Skeletal muscle satellite cell (primary cell): ENCODE measurements around the gene WNT7B. TPM values are rescaled to one million over a fixed set of nuclear protein-coding genes. Genes with fewer than 3 reads are reported as not detected.

ENCODE experiments used
- H3K27me3 ChIP-seq: 2 replicates; pipeline ENCODE4 v1.7.0; 2013; ENCODE audit warnings: low read length; ENCODE audit not compliant: control insufficient read depth, insufficient read depth
- H3K36me3 ChIP-seq: 2 replicates; pipeline ENCODE4 v1.7.0; 2013; ENCODE audit warnings: mild to moderate bottlenecking, control low read depth, low read length; ENCODE audit not compliant: insufficient read depth
- H3K4me1 ChIP-seq: 2 replicates; pipeline ENCODE4 v1.7.0; 2013; ENCODE audit warnings: low read length; ENCODE audit not compliant: control insufficient read depth, insufficient read depth
- H3K4me2 ChIP-seq: 2 replicates; pipeline ENCODE4 v1.7.0; 2013; ENCODE audit warnings: mild to moderate bottlenecking, low read length
- H3K4me3 ChIP-seq: 2 replicates; pipeline ENCODE4 v1.7.0; 2013; ENCODE audit warnings: low read length
- H3K9ac ChIP-seq: 2 replicates; pipeline ENCODE4 v1.7.0; 2013; ENCODE audit warnings: mild to moderate bottlenecking, low read depth, low read length, moderate library complexity
- H3K9me3 ChIP-seq: replicated peaks from 2 replicates; pipeline ENCODE4 v1.7.0; 2013; ENCODE audit warnings: mild to moderate bottlenecking, control low read depth, low read length
- total RNA-seq: library from RNA; depleted of rRNA; stranded (reverse); fragments of >200 nt; gene quantifications from 2 replicates; pipeline ENCODE4 v1.2.3, GENCODE V29; 2012; rRNA removed

Gene WNT7B
- total RNA-seq = not detected in 2 replicates

DNA sequence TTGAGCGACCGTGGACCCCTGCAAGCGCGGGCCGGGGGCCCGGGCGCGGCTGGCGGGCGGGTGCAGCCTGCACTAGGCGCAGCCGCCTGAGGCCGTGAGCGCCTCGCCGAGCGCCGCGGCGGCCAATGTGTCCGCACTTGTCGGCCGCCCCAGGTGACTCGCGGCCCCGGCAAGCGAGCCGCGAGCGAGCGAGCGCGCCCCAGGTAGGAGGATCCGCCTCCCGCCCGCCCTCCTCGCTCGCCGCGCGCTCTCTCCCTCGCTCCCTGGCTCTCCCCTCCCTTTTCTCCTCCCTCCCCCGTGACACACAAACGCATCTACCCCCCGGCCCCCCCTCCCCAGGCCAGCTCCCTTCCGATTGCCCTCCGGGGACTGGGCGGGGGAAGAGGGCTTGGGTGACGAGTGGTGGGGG lies at the start of gene WNT7B:
WNT7B (minus strand) TSS at position 160 of the 409 bp plus-strand sequence. CDS start 408 bp downstream, outside the sequence.
- peaks cover 9% of the 10 kb centered on the region for H3K4me1 ChIP-seq
- H3K9ac ChIP-seq = no peak within 1 kb of the TSS
- peak within 1 kb of the TSS; percentile 13 for H3K4me3 ChIP-seq
- H3K4me2 ChIP-seq = peak within 1 kb of the TSS; percentile 69
- H3K27me3 ChIP-seq = peaks cover 56% of the 10 kb centered on the region
- H3K36me3 ChIP-seq = no peaks in the 10 kb centered on the region
- no peaks in the 10 kb centered on the region for H3K9me3 ChIP-seq

DNA sequence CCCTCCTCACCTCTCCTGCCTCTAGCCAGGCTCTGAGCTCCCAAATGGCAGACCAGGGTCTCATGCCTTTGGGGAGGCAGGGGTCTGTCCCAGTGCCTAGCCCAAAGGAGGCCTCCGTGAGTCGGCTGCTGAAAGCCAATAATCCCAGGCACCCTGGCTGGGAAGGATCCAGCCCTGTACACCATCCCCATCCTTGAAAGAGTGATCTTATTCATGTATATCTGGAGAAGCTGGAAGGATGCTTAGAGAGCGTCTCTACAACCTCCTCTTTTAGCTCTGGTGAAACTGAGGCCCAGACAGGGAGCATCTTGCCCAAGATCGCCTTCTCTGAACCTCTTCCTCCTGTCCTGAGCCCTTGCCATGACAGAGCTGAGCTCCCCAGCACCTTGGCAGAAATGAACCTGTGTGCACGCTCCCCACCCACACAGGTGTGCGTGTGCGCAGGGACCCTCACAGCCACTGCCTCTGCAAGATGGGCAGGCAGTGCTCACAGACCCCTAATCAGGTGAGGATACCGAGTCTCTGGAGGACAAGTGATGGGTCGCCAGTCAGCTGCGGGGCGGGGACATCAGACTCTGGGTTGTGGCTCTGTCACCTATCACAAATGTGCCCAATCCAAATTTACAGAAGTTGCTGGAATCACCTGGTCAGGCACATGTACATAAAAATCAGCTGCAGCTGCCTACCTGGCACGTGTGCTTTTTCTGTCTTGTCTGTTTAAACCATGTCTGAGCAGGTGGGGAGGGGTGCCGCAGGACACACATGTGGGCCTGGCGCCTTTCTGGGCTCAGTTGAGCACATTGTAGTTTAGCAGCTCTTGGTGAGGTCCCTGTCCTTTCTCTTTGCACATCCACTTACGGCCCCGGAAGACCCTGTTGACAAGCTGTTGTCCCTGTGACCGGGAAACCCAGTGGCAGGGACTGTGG lies 49.3 kb upstream of the WNT7B start:
- Histone ChIP-seq H3K4me1 (peaks cover 15% of the 10 kb centered on the region), H3K27me3 (peaks cover 12% of the 10 kb centered on the region), H3K9ac (no peak overlapping the region), H3K9me3 (no peaks in the 10 kb centered on the region), H3K4me2 (peak overlapping the region; percentile 90), H3K36me3 (no peaks in the 10 kb centered on the region), H3K4me3 (no peak overlapping the region)

DNA sequence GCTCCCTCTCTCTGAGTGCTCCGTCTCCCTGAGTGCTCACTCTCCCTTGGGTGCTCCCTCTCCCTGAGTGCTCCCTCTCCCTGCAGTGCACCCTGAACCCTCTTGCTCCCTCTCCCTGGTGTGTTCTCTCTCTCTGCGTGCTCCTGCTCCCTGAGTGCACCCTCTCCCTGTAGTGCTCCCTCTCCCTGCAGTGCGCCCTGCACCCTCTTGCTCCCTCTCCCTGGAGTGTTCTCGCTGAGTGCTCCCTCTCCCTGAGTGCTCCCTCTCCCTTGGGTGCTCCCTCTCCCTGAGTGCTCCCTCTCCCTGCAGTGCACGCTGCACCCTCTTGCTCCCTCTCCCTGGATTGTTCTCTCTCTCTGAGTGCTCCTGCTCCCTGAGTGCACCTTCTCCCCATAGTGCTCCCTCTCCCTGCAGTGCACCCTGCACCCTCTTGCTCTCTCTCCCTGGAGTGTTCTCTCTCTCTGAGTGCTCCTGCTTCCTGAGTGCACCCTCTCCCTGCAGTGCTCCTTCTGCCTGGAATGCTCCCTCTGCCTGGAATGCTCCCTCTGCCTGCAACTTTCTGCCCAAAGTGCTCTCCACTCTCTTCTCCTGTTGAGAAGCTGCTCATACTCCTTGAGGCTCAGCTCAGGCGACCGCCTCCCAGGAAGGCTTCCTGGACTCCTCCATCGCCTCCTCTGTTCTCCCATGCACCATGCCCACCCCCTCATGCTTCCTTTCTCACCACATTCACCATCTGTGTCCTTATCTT lies 48.4 kb upstream of the WNT7B start:
- peaks cover 15% of the 10 kb centered on the region for H3K4me1 ChIP-seq

DNA sequence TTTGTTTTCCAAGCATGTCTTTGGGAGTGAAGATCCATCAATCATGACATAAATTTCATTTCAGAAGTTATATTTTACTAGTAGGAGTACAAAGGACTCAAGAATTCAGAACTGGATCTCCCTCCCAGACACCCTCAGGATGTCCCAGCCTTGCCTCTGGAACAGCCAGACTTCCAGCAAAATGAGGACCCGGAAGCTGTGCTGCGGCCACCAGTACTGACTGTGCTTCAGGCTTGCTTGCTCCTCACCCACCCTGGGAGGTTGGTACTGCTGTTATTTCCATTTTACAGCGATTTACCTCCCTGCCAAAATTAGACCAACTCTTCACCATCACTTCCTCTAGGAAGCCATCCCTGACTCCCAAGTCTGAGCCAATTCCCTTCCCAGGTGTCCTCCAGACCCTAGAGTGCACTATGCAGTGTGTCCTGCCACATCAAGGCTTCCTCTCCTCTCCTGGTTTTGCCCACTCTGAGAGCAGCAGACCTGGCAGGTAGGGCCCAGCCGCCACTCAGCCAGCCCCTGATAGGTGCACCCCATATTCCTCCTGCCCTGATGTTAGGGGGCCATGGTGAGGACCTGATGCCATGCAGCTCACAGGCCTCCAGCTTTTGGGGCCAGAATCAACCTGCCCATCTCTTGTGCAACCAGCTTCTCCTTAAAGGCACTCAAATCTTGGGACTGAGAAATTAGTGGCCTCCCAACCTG lies 47.3 kb upstream of the WNT7B start:
- H3K27me3 ChIP-seq = peaks cover 12% of the 10 kb centered on the region
- no peaks in the 10 kb centered on the region for H3K36me3 ChIP-seq
- no peak overlapping the region for H3K4me3 ChIP-seq
- H3K9ac ChIP-seq = no peak overlapping the region
- peaks cover 15% of the 10 kb centered on the region for H3K4me1 ChIP-seq
- no peaks in the 10 kb centered on the region for H3K9me3 ChIP-seq
- H3K4me2 ChIP-seq = no peak overlapping the region

More for the DNA sequence above, 48.4 kb upstream of the WNT7B start:
- H3K4me2 ChIP-seq = no peak overlapping the region
- no peak overlapping the region for H3K9ac ChIP-seq
- peaks cover 12% of the 10 kb centered on the region for H3K27me3 ChIP-seq
- H3K36me3 ChIP-seq = no peaks in the 10 kb centered on the region
- H3K9me3 ChIP-seq = no peaks in the 10 kb centered on the region
- no peak overlapping the region for H3K4me3 ChIP-seq

DNA sequence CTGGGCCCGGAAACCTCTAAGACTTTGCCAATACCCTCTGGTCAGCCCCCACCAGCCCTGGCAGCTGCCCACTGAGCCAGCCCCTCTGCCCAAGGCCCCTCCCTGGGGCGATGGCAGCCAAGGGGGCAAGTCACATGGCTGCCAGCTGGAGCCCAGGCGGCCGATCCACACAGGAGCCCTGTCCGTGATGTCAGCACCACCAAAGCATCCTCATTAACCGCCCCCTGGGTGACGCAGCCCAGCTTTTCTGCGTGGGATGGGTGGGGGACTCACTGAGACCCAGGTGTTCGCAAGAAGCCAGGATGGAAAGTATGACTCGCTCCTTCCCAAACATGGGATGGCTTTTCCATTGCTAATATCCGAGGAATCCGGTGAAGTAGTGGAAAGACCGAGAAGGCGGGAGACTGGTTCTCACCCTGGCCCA lies 46.6 kb upstream of the WNT7B start:
- peaks cover 19% of the 10 kb centered on the region for H3K4me1 ChIP-seq
- H3K9me3 ChIP-seq = no peaks in the 10 kb centered on the region
- H3K4me3 ChIP-seq = no peak overlapping the region
- no peak overlapping the region for H3K9ac ChIP-seq
- no peaks in the 10 kb centered on the region for H3K36me3 ChIP-seq
- no peak overlapping the region for H3K4me2 ChIP-seq
- peaks cover 12% of the 10 kb centered on the region for H3K27me3 ChIP-seq

DNA sequence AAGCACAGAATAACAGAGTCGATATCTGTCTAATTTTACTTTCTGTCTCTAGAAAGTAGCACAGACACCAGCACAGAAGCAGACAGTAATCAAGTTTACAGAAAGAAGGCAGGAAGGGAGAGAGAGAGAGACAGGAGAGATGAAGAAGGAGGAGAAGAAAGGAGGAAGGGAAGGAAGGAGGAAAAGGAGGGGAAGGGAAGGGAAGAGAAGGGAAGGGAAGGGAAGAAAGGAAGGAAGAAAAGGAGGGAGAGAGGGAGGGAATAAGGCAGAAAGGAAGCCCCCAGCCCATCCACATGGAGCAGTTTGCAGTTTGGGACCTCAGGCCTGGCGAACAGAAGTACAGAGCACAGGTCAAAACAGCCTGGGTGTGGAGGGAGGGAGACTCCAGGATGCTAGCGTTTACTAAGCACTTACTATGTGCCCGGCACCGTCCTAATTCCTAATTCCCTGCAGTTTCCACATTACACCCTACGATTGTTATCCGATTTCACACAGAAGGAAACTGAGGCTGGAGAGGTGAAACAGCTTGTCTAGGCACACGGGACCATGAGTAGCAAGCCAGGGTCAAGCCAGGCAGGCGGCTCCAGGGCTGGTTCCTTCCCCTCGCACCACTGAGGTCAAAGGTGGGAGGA lies 46.0 kb upstream of the WNT7B start:
- Histone ChIP-seq H3K4me1 (peaks cover 20% of the 10 kb centered on the region), H3K9ac (no peak overlapping the region), H3K4me2 (no peak overlapping the region), H3K9me3 (no peaks in the 10 kb centered on the region), H3K27me3 (peaks cover 12% of the 10 kb centered on the region), H3K36me3 (no peaks in the 10 kb centered on the region), H3K4me3 (no peak overlapping the region)

DNA sequence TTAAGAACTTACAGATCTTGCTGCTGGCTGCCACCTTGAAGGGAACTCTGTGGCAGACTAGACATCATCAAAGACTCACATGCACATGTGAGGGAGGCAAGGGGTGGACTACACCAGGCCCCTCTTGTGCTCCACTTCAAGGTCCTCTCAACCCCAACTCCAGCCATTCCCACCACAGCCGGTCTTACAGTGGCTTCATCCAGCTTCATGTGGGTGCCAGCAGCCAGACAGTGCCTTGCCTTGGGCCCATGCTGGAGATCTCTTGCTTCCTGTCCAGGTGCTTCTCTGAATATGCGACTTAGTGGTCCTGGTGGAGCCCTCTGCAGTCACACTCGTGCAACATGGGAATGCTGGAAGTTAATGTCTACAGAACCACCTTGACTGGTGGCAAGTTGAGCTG lies 44.6 kb upstream of the WNT7B start:
- peaks cover 10% of the 10 kb centered on the region for H3K4me1 ChIP-seq
- peaks cover 12% of the 10 kb centered on the region for H3K27me3 ChIP-seq
- H3K4me2 ChIP-seq = no peak overlapping the region
- H3K4me3 ChIP-seq = no peak overlapping the region
- H3K9me3 ChIP-seq = no peaks in the 10 kb centered on the region
- no peak overlapping the region for H3K9ac ChIP-seq
- no peaks in the 10 kb centered on the region for H3K36me3 ChIP-seq

DNA sequence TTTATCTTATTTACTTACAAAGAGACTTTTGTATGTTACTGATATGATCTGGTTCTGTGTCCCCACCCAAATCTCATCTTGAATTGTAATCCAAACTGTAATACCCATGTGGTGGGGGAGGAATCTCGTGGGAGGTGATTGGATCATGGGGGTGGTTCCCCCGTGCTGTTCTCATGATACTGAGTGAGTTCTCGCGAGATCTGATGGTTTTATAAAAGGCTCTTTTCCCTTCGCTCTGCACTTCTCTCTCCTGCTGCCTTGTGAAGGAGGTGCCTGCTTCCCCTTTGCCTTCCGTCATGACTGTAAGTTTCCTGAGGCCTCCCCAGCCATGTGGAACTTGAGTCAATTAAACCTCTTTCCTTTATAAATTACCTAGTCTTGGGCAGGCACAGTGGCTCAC lies 42.4 kb upstream of the WNT7B start:
- peaks cover 20% of the 10 kb centered on the region for H3K4me1 ChIP-seq
- H3K27me3 ChIP-seq = no peaks in the 10 kb centered on the region
- no peaks in the 10 kb centered on the region for H3K9me3 ChIP-seq
- H3K4me2 ChIP-seq = no peak overlapping the region
- no peak overlapping the region for H3K9ac ChIP-seq
- no peaks in the 10 kb centered on the region for H3K36me3 ChIP-seq
- H3K4me3 ChIP-seq = no peak overlapping the region

DNA sequence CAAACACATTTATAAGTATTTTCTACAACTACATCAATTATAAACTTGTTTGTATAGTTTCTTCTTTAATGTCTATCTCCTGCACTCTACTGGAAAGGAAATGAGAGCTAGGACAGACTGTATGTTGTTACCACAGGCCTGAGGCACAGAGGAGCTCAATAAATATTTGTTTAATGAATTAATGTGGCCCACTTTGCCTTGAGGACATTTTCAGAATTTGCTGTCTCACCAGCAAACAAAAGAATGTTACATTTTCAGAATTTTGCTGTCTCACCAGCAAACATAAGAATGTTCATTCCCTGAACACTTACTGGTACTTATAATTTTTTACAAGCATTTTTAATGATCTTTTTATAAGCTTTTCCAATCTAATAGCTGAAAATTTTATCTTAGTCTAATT lies 41.9 kb upstream of the WNT7B start:
- Histone ChIP-seq H3K4me2 (no peak overlapping the region), H3K27me3 (no peaks in the 10 kb centered on the region), H3K4me3 (no peak overlapping the region), H3K36me3 (no peaks in the 10 kb centered on the region), H3K9me3 (no peaks in the 10 kb centered on the region), H3K4me1 (peaks cover 25% of the 10 kb centered on the region), H3K9ac (no peak overlapping the region)

DNA sequence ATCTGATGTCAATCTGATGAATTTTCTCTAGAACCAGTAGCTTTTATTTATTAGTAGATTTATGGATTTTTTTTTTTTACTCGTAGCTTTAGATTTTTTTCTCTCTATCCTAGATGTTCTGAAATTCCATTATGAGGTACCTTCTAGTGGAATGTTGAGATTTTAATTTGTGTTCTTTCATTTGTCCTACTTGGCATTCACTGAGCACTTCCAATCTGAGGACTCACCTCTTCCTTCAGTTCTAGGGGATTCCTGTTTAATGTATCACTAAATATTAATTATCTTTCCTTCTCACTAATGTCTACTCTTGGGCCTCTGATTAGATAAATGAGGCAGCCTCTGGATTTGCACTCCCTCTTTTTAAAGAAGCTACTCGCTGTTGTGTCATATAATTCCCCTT lies 40.2 kb upstream of the WNT7B start:
- H3K4me2 ChIP-seq = no peak overlapping the region
- H3K9me3 ChIP-seq = no peaks in the 10 kb centered on the region
- H3K27me3 ChIP-seq = no peaks in the 10 kb centered on the region
- no peak overlapping the region for H3K4me3 ChIP-seq
- no peak overlapping the region for H3K9ac ChIP-seq
- H3K36me3 ChIP-seq = no peaks in the 10 kb centered on the region
- H3K4me1 ChIP-seq = peaks cover 34% of the 10 kb centered on the region
